Activated CD8-positive, alpha-beta T cell treated with anti-CD3 and anti-CD28 coated beads, Interleukin-2, amount 10 ng/mL, durations not matched to agents 7 days and 5 days (primary cell): ENCODE results near the gene SEMA3C. TPM values are rescaled to one million over a fixed set of nuclear protein-coding genes. Genes with fewer than 3 reads are reported as not detected.

Experiments used
- ATAC-seq: fragments of 150-1000 bp; cut with Tn5 transposase; one replicate; pipeline ENCODE4 v1.10.0; 2021; ENCODE audit warnings: moderate library complexity
- CTCF ChIA-PET: fragments of 350-600 bp; sonication (Branson Sonifier 250); formaldehyde crosslinking; loops from one replicate; lab custom pipeline; 2021; ENCODE audit warnings: antibody characterized with exemption; lab: Charles Lee
- POLR2A ChIA-PET: fragments of 350-600 bp; sonication (Branson Sonifier 250); formaldehyde crosslinking; loops from one replicate; lab custom pipeline; 2021; ENCODE audit warnings: antibody characterized with exemption; lab: Charles Lee
- DNase-seq: peaks from one replicate; pipeline ENCODE4 v3.0.0-alpha.2; 2020
- H3K27ac Mint-ChIP-seq: one replicate; pipeline ENCODE4 v1.8.0; 2021; ENCODE audit warnings: mild to moderate bottlenecking, mixed read lengths
- H3K27me3 Mint-ChIP-seq: one replicate; pipeline ENCODE4 v1.8.0; 2021; ENCODE audit warnings: low read depth, mixed read lengths
- H3K36me3 Mint-ChIP-seq: one replicate; pipeline ENCODE4 v1.8.0; 2021; ENCODE audit warnings: low read depth, mixed read lengths
- H3K4me1 Mint-ChIP-seq: one replicate; pipeline ENCODE4 v1.8.0; 2021; ENCODE audit warnings: low read depth, mixed read lengths
- H3K4me3 Mint-ChIP-seq: one replicate; pipeline ENCODE4 v1.8.0; 2021; ENCODE audit warnings: mild to moderate bottlenecking, mixed read lengths
- H3K9me3 Mint-ChIP-seq: one replicate; pipeline ENCODE4 v1.8.0; 2022; ENCODE audit warnings: mixed read lengths; ENCODE audit not compliant: insufficient read depth
- total RNA-seq, 2 experiments: library from RNA; stranded (reverse); gene quantifications; one replicate each; pipeline ENCODE4 v1.2.3, GENCODE V29; 2021

Gene SEMA3C
- total RNA-seq, 2 experiments from 2014 or later = not detected

DNA sequence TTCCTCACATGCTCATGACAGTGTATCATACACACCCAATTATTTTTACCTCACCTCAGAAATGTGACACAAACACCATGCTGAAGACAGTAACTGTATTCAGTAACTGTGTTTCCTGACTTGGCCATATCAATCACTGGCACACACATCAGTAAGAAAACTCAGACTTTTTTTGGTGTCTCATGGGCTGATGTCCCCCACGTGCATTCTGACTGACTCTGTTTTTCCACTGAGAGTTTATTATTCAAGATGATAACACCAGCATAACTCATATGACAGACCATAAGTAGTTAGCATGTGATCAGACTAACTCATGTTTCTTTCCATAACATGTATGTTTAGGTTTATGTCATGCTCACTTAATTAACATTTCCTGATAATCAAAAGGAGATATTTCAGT is 155.6 kb downstream of the SEMA3C start:
- H3K27me3 Mint-ChIP-seq = no peaks in the 10 kb centered on the region
- ChIA-PET CTCF (no interaction called here), POLR2A (no interaction called here)
- H3K4me1 Mint-ChIP-seq = no peaks in the 10 kb centered on the region
- H3K9me3 Mint-ChIP-seq = no peaks in the 10 kb centered on the region
- H3K36me3 Mint-ChIP-seq = no peaks in the 10 kb centered on the region
- ATAC-seq (no peak), DNase-seq (no peak)
- H3K4me3 Mint-ChIP-seq = no peak overlapping the region
- H3K27ac Mint-ChIP-seq = no peak overlapping the region

DNA sequence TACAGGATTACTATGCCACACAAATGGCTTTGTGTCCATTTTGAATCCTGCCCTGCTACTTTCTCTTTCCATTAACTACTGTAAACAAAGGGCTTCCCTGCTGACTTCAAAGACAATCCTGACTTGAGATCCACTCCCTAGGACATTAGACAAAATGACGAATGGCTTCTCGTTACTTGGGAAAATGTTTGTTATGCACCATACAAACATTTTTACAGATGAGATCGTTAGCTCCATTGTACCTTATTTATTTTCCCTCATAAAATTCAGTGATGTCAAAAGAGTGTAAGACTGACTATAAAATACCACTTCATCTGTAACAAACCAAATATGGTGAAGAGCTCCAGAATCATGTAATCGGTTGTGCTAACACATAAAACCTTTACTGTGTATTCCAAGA is 158.6 kb downstream of the SEMA3C start:
- H3K9me3 Mint-ChIP-seq = no peaks in the 10 kb centered on the region
- ChIA-PET CTCF (no interaction called here), POLR2A (no interaction called here)
- H3K4me1 Mint-ChIP-seq = no peaks in the 10 kb centered on the region
- H3K27me3 Mint-ChIP-seq = no peaks in the 10 kb centered on the region
- DNase-seq = no peak
- H3K36me3 Mint-ChIP-seq = no peaks in the 10 kb centered on the region
- ATAC-seq = no peak
- H3K4me3 Mint-ChIP-seq = no peak overlapping the region
- H3K27ac Mint-ChIP-seq = no peak overlapping the region

DNA sequence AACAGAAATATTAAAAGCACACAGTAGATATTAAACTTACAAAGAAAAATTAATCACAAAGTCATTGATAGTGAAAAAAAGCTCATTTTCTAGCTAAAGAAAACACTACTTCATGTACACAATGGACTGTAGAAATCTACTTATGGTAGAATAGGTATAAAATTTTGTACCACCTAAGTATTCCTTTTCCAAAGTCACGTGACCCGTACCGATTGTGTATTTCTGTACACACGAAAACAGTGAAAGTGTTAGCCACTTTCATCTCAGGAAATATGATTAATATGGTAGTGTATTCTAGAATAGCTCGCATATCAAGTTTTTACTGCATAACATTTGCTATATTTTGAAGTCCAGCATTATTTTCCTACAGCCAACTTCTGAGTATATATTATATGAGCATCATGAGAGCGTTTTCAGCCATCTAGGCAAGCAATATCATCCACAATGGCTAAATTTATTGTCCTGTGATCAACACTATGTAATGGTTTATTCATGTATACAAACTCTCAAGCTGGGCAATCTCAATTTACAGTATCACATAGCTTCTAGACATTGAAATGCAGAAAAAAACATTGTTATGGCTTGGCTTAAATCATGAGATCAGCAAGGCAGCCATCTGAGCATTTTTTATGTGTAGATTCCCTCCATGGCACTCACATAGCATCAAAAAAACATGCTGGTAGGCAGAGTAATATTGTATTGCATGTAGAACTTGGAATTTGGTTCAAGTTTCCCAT is 165.7 kb downstream of the SEMA3C start:
- no peaks in the 10 kb centered on the region for H3K36me3 Mint-ChIP-seq
- POLR2A ChIA-PET = no interaction called here
- H3K27me3 Mint-ChIP-seq = no peaks in the 10 kb centered on the region
- ATAC-seq (no peak), DNase-seq (no peak)
- no peak overlapping the region for H3K27ac Mint-ChIP-seq
- CTCF ChIA-PET = no interaction called here
- no peaks in the 10 kb centered on the region for H3K9me3 Mint-ChIP-seq
- H3K4me3 Mint-ChIP-seq = no peak overlapping the region
- H3K4me1 Mint-ChIP-seq = no peaks in the 10 kb centered on the region

DNA sequence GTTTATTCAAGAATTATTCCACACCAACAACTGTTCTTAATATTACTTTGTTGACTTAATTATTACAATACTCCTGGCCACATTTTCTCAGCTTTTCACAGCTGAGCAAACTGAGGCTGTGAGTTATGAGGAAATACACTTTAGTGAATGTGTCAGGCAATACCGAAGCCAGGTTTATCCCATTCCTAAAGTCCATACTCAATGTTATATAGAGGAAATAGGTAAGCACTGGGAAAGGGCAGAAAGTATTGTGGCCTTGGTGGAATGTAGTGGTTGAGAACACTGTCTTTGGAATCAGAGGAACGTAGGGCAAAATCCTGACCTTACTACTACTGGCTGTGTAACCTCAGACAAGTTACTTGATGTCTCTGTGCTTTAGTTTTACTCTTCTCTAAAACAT is 169.6 kb downstream of the SEMA3C start:
- Mint-ChIP-seq H3K36me3 (no peaks in the 10 kb centered on the region), H3K4me1 (no peaks in the 10 kb centered on the region), H3K4me3 (no peak overlapping the region), H3K27me3 (no peaks in the 10 kb centered on the region), H3K27ac (no peak overlapping the region), H3K9me3 (no peaks in the 10 kb centered on the region)
- ChIA-PET POLR2A (no interaction called here), CTCF (no interaction called here)
- DNase-seq = no peak
- no peak for ATAC-seq

DNA sequence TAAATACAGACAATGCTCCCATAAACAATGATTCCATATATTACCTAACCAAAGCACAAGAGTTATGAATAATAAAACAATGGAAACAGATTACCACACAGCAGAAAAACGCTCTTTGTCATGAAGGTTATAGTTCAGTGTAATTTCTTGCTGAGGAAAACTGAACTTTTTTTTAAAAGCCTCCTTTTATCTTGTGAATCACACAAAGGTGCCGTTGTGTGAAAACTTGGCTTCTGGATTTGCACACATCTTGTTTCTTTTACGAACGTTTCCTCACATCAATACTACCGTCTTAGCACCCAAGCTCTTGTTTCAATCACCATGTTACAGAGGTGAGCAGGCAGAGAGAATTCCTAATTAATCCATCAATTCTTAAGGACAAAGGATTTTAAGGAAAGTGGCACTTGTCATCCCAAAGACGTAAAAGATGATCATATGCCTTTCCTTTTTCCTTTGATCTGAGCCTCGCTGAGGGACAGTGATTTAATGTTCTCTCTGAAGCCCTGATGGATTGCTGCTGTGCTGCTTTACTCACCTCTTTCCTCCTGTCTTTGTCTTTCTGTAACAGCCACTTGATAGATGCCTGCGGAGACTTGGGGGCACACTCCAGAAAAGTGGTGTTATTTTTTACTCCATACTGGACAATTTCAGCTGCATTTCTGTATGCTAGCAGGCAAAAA is 170.3 kb downstream of the SEMA3C start:
- Mint-ChIP-seq H3K36me3 (no peaks in the 10 kb centered on the region), H3K27ac (no peak overlapping the region), H3K4me1 (no peaks in the 10 kb centered on the region), H3K9me3 (no peaks in the 10 kb centered on the region), H3K4me3 (no peak overlapping the region), H3K27me3 (no peaks in the 10 kb centered on the region)
- CTCF ChIA-PET = no interaction called here
- DNase-seq (no peak), ATAC-seq (no peak)
- POLR2A ChIA-PET = no interaction called here

DNA sequence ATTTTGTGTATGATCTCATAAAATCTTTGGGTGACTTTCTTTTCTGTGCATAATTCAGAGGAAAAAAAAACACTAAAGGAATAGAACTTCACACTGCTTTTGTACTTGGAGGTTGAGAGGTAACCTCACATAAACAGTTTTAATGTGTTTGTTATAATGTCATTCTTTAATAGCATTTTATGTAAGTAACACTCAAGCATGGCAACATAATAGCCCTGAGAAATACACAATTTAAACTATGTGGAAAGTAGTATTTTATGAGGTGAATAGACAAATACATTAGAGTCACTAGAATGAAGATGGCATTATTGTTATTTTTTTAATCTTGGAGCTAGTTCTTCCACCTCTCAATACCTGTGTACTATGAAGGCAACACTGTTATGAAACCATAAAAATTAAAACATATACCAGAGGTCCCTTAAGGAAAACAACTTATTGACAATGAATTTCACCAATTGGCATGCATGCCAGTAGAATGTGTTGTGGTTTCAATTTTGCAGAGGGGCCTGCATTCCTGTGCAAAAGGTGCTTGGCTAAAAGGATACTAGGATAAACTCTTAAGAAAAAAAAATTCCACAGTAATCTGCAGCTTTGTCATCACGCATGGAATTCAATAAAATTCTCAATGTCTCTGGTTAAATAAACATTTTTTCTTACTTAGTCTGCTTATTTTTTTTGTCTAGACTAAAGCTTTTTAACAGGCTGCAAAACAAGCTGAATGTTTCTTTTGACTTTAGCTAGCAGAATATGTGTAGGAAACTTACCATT is 177.9 kb downstream of the SEMA3C start:
- H3K4me1 Mint-ChIP-seq = no peaks in the 10 kb centered on the region

DNA sequence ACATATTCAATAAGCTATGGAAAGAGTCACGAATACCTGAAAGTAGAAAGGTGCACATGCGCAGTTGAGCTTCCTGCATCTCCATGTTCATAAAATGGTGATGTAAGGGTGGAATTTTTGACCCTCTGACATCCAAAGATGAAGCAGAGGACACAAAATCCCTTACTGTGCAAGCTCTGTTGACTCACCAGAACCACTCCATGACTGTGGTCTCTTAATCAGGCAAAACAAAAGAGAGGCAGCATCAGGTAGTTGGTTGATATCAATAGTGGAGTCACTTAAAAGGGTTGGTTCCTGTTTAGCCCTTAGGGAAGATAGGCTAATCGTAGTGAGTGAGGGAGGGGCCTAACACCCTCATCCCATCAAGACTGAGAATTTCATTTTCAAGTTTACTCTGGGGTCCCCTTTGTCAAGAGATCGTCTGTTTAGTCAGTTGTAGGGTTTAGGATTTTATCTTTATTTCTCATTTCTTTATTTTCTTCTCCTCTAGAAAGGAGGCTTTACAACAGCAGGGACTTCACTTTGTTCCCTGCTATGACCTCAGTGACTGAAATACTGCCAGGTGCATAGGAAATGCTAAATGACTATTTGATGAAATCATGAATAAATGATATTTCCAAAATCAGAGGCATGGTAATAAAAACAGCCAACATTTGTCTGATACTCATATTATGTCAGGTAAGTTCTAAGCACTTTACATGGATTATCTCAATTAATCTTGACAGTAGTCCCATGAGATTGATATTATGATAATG is 182.3 kb downstream of the SEMA3C start:
- ATAC-seq = no peak
- CTCF ChIA-PET = no interaction called here
- POLR2A ChIA-PET = no interaction called here

More for the DNA sequence above, 177.9 kb downstream of the SEMA3C start:
- Mint-ChIP-seq H3K36me3 (no peaks in the 10 kb centered on the region), H3K4me3 (no peak overlapping the region), H3K9me3 (no peaks in the 10 kb centered on the region), H3K27ac (no peak overlapping the region), H3K27me3 (no peaks in the 10 kb centered on the region)
- POLR2A ChIA-PET = no interaction called here
- CTCF ChIA-PET = no interaction called here
- no peak for ATAC-seq
- DNase-seq = no peak

DNA sequence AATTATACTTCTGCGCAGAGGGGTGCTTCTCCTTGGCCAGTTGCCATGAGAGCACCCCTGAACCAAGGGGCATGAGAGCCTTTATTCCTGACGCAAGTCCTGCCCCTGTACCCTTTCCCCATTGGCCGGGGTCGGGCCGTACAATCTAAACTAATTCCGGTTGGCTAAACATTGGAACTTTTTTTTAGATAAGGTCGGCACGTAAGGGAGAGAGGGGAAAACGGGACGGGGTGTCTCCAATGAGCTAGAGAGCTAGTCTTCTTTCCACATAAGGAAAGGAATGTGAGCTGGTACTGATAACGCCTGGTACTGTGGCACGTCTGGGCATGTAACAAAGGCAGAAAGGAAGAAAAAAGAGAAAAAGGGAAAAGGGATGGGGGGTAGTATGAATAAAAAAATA is 183.5 kb downstream of the SEMA3C start:
- ATAC-seq (no peak), DNase-seq (no peak)
- no peak overlapping the region for H3K27ac Mint-ChIP-seq
- H3K4me1 Mint-ChIP-seq = no peaks in the 10 kb centered on the region
- no peak overlapping the region for H3K4me3 Mint-ChIP-seq
- ChIA-PET CTCF (no interaction called here), POLR2A (no interaction called here)
- H3K9me3 Mint-ChIP-seq = peaks cover 7% of the 10 kb centered on the region
- no peaks in the 10 kb centered on the region for H3K36me3 Mint-ChIP-seq
- H3K27me3 Mint-ChIP-seq = no peaks in the 10 kb centered on the region

More for the DNA sequence above, 182.3 kb downstream of the SEMA3C start:
- H3K4me1 Mint-ChIP-seq = no peaks in the 10 kb centered on the region
- DNase-seq = no peak
- H3K4me3 Mint-ChIP-seq = no peak overlapping the region
- H3K9me3 Mint-ChIP-seq = peaks cover 7% of the 10 kb centered on the region
- H3K27me3 Mint-ChIP-seq = no peaks in the 10 kb centered on the region
- H3K36me3 Mint-ChIP-seq = no peaks in the 10 kb centered on the region
- H3K27ac Mint-ChIP-seq = no peak overlapping the region

DNA sequence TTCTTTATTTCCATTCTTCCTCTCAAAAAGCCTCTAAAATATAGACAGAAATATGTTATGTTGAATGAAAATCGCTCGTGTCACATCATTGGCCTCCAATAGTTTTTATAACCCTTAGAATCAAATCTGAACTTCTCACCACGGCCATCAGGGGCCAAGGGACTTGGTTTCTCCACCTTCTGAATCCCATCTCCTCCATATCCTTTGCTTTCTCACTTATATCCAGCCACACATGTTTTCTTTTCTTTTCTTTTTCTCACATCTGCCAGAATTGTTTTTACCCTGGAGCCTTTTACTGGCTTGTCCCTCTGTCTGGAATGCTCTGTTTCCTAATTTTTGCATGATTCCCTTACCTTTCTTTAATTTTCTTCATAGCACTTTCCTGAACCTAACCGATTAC is 184.8 kb downstream of the SEMA3C start:
- ChIA-PET POLR2A (no interaction called here), CTCF (no interaction called here)
- Mint-ChIP-seq H3K27ac (no peak overlapping the region), H3K4me3 (no peak overlapping the region), H3K9me3 (peaks cover 7% of the 10 kb centered on the region), H3K4me1 (no peaks in the 10 kb centered on the region), H3K27me3 (no peaks in the 10 kb centered on the region), H3K36me3 (no peaks in the 10 kb centered on the region)
- no peak for ATAC-seq
- DNase-seq = no peak

DNA sequence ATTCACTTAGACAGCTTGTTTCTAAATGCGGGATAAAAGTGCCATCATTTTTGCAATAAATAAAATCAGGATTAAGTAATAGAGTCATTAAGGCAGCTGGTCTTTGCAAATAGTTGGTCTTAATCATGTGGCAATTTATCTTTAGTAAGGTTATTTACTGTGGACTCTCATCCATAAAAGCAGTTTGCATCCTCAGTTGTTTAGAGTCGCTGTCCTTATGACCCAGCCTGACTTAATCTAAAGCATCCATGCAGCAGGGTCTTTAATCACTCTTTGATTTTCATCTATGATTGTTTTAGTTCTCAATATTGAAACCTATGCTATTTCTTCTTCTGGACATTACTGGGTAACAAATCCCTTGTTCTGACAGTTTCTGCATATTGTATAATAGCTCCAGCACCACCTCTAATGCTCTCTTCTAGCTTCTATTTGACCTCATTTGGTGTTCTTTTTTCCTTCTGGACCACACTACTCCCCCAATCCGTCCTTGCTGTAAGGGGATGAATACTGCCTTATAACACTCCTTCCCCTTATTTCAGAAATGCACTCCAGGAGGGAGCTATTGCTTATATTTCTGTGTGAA is 185.4 kb downstream of the SEMA3C start:
- no peak overlapping the region for H3K4me3 Mint-ChIP-seq
- peaks cover 7% of the 10 kb centered on the region for H3K9me3 Mint-ChIP-seq
- H3K27me3 Mint-ChIP-seq = no peaks in the 10 kb centered on the region
- H3K36me3 Mint-ChIP-seq = no peaks in the 10 kb centered on the region
- ChIA-PET POLR2A (no interaction called here), CTCF (no interaction called here)
- no peaks in the 10 kb centered on the region for H3K4me1 Mint-ChIP-seq
- ATAC-seq (no peak), DNase-seq (no peak)
- H3K27ac Mint-ChIP-seq = no peak overlapping the region

DNA sequence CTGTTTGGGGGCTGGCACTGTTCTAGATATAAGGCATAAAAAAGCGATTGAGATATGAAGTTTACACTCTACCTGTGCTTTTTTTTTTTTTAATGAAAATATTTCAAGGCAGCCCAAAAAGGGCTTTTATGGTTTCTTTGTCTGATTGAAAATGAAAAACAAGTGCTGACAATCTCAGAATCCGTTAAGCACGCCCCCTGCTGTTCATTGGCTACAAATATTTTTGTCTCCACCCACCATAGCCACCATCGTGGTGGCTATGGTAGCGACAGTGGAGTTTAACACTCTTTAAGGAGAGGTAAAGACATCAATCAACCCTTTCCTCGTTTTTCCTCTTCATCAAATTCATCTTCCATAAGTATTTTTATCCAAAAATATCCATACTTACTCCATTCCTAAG is 186.2 kb downstream of the SEMA3C start:
- no peak overlapping the region for H3K27ac Mint-ChIP-seq
- POLR2A ChIA-PET = no interaction called here
- no peak overlapping the region for H3K4me3 Mint-ChIP-seq
- H3K36me3 Mint-ChIP-seq = no peaks in the 10 kb centered on the region
- H3K27me3 Mint-ChIP-seq = no peaks in the 10 kb centered on the region
- DNase-seq (no peak), ATAC-seq (no peak)
- CTCF ChIA-PET = no interaction called here
- H3K4me1 Mint-ChIP-seq = no peaks in the 10 kb centered on the region
- H3K9me3 Mint-ChIP-seq = peaks cover 7% of the 10 kb centered on the region
